Measurements from ENCODE around the gene SAT1.

The SAT1 gene

DNA sequence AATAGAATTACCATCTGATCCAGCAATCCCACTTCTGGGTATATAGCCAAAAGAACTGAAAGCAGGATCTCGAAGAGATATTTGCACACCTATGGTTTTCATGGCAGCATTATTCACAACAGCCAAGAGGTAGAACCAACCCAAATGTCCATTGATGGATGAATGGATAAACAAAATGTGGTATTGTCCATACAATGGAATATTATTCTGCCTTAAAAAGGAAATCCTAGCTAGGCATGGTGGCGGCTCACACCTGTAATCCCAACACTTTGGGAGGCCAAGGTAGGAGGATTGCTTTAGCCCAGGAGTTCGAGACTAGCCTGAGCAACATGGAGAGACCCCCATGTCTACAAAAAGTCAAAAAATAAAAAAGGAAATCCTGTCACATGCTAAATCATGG is 27.3 kb downstream of the SAT1 start:
- no peak for DNase-seq (ENCODE audit: low read depth, low spot score)

DNA sequence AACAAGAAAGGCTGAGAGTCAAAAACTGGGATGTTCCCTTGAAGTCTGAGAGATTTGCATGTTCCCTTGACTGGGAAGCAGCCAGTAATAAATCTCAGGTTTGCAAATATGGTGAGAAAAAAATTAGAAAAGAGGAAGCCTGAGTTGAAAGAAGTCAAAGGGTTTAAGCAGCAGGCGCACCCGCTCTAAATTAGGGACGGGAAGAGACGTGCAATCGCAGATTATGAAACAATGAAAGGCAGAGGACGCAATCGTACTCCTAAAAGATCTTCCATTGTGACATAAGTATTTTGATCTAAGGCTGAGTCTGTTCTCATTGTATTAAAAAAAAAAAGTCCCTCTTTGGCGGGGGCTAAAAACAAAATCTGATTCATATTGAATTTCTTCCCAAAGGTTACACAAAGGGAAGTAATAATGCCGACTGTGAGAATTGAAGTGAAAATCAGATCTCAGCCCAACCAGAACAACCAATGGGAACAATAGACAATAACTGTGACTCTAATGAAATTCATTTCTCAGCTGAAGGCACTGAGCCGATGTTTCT is 28.2 kb downstream of the SAT1 start:
- DNase-seq (ENCODE audit: low read depth, low spot score): no peak

DNA sequence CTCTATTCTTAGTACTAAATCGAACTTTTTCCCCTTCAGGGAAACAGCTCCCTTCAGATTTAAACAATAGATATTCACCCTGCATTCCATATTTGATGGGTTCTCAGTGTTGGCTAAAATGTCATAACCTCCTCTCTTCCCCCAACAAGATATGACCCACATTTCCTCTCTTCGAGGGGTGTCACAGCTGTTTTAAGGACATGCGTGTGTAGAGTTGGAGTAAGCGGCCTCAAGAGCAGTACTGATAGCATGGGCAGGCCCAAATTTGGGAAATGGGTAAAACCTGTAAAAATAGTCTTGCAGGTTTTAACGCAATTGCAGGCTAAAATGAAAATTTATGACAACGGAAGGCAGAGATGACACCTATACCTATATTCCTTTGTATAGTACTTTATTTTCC is 28.7 kb downstream of the SAT1 start:
- no peak for DNase-seq (ENCODE audit: low read depth, low spot score)

DNA sequence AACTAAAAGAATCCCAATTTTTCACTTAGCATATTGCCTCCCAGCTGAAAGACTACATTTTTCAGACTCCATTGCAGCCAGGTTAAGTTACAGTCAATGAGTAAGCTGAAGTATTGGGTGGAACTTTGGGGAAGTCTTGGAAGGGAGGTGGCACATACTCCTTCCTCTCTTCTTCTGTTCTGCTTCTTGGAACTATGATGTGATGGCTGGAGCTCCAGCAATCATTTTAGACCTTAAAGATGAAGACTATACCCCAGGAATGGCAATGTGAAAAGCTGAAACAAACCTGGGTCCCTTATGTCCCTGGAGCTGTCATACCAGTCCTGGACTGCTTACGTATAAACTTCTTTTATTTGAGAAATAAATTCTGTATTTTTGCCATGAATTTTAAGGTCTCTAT is 30.8 kb downstream of the SAT1 start:
- DNase-seq (ENCODE audit: low read depth, low spot score): no peak

DNA sequence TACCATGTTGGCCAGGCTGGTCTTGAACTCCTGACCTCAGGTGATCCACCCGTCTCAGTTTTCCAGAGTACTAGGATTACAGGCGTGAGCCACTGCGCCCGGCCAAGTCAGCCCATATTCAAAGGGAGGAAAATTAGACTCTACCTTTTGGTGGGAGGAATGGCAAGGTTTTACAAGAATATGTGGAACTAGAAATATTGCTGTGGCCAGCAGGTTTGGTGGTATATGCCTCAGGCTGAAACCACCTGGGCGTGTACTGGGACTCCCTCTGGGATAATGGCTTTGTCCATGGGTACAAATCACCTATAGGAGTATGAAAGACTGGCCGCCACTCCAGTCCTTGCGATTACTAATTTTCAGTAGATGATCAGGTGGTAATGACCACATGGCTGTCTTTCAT is 32.4 kb downstream of the SAT1 start:
- no peak for DNase-seq (ENCODE audit: low read depth, low spot score)

DNA sequence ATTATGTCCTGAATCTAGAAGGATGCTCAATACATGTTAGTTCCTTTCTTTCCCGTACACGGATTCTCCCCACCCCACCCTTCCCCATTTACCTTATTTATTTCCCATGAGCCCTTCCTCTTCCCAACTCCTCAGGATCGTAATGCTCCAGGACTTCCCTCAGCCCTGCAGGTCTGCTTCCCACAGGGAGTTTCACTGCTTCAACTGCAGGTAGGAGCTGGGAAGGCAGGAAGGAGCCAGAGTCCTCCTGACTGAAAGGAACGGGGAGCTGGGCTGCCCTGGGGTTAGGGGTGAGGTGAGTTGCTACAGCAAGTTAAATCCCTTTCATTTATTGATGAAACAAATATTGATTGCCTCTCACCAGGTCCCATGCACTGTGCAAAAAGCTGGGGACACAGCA is 33.2 kb downstream of the SAT1 start:
- DNase-seq (ENCODE audit: low read depth, low spot score): no peak

DNA sequence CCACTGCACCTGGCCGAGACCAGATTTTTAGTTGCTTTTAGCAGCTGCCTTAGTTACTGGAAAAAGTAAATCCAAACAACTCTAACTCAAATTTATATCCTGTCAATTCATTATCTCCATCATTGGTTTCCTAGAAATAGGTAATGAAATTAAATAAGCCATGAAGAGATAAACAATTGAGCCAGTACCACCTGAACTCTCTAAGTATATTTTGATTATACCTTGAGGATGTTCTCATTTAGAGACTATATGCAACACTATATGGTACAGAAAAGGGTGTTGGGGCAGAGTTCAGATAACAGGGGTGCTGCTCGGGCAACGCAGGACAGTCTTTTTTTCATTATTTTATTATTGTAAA is 35.0 kb downstream of the SAT1 start:
- DNase-seq (ENCODE audit: low read depth, low spot score): no peak

DNA sequence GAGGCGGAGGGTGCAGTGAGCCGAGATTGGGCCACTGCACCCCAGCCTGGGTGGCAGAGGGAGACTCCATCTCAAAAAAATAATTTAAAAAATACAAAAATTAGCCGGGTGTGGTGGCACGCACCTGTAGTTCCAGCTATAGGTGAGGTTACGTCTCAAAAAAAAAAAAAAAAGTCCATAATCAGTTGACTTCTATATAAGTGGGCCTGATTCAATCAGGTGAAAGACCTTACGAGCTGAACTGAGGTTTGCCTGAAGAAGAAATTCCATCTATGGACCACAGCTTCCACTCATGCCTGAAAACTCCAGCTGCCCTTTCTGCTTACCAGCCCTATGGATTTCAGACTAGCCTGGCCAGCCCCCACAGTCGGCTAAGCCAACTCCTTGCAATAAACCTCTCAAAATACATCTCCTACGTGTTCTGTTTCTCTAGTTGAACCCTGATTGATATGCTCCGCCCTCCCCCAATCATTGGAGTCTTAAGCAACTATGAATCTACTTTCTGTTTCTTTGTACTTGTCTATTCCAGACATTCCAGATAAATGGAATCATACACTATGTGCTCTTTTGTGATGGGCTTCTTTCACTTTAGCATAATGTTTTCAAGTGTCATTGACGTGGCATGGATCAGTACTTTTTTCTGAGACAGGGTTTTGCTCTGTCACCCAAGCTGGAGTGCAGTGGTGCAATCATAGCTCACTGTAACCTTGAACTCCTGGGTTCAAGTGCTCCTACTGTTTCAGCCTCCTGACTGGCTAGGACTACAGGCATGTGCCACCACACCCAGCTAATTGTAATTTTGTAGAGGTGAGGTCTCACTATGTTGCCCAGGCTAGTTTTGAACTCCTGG is 36.6 kb downstream of the SAT1 start:
- no peak for DNase-seq (ENCODE audit: low read depth, low spot score)

DNA sequence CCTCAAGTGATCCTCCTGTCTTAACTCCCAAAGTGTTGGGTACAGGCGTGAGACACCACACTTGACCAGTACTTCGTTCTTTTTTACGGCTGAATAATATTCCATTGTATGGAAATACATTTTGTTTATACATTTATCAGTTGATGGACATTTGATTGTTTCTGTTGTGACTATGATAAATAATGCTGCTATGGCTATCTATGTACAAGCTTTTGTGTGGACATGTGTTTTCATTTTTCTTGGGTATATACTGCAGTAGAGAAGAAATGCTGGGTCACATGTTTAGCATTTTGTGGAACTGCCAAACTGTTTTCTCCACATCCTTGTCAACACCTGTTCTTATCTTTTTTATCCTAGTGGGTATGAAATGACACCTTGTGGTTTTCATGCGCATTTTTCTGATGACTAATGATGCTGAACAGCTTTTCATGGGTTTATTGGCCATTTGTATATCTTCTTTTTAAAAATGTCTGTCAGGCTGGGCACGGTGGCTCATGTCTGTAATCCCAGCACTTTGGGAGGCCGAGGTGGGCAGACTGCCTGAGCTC is 37.3 kb downstream of the SAT1 start:
- DNase-seq (ENCODE audit: low read depth, low spot score): no peak

DNA sequence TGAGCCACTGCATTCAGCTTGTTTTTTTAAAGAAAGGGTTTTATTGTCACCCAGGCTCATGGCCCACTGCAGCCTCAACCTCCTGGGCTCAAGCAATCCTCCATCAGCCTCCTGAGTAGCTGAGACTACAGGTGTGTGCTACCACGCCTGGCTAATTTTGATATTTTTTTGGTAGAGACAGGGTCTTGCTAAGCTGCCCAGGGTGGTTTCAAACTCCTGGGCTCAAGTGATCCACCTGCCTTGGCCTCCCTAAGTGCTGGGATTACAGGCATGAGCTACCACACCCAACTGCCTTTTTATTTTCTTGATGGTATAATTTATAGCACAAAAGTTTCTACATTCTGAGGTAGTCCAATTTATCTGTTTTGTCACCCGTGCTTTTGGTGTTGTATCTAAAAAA is 38.9 kb downstream of the SAT1 start:
- DNase-seq (ENCODE audit: low read depth, low spot score): no peak

DNA sequence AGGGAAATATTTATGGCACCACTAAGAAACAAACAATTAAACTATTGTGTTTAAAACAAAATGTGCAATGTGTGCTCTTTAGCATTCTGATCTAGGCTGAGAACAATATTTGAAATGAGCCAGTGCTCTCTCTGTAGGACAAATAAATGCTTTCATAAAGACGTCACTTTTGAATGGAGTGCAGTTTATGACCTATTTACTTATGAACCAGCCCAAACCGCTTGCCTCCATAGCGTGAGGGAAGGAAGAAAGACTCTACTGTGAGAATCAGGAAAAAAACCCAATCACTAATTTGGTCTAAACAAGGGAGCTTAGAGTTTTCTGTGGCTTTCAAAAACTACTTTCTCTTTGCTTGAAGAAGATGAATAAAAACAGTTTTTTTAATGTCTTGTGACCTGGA is 39.4 kb downstream of the SAT1 start:
- no peak for DNase-seq (ENCODE audit: low read depth, low spot score)

DNA sequence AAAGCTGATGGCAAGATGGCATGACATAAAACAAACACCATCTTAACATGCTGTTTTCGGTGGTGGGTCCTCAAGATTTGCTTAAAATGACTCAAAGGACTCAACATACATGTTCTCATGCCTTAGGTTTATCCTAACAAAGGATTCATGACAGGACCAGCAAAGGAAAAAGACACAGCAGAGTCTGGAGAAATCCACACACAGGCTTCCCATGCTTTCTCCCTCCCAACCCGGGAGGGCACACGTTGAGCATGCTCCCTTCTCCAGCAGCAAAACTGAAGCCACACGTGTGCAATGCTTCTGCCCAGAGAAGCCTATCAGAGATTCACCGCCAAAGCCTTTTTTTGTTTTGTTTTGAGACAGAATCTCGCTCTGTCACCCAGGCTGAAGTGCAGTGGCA is 39.9 kb downstream of the SAT1 start:
- no peak for DNase-seq (ENCODE audit: low read depth, low spot score)

DNA sequence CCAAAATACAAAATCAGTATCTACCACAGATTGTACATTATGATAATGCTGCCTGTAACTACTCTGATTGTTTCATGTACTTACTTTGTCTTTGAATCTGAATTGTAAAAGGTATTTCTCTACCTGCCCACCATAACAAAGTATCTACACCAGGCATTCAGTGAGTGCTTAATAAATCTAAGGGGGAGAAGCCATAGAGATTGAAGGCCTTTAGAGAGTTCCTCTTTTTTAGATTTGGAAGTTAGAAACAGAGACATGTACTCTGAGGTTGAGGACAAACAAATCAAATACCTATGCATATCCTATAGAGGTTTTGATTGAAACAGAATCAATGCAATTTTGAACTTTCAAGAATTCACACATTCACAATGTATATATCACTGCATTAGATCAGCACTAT is 42.7 kb downstream of the SAT1 start:
- DNase-seq (ENCODE audit: low read depth, low spot score): no peak

DNA sequence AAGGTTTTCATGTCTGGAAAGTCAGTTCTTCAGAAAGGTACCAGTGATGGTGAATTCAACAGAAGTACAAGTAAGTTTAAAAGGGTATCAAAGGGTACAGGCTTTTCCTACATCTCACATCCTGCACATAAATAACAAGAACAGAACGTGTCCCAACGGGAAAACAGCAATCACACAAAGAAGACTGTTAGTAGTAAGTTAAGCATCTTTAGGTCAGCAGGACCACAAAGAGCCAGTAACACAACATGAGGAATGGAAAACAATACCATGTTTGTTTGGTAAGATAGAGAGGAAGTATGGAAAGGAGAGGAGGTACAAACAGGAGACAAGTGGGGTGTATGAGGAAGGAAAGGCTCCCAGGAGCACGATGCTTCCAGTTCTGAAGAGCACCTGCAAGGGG is 43.2 kb downstream of the SAT1 start:
- DNase-seq (ENCODE audit: low read depth, low spot score): no peak

DNA sequence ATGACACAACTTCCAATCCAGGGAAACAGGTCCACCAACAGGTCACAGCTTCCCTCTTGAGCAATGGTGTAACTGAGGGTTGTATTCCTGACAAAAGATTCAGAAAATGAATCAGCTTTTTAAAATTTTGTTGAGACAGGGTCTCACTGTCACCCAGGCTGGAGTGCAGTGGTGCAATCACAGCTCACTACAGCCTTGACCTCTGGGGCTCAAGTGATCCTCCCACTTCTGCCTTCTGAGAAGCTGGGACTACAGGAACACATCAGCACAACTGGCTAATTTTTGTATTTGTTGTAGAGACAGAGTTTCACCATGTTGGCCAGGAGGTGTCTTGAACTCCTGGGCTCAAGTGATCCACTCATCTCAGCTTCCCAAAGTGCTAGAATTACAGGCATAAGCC is 43.7 kb downstream of the SAT1 start:
- DNase-seq (ENCODE audit: low read depth, low spot score): no peak

DNA sequence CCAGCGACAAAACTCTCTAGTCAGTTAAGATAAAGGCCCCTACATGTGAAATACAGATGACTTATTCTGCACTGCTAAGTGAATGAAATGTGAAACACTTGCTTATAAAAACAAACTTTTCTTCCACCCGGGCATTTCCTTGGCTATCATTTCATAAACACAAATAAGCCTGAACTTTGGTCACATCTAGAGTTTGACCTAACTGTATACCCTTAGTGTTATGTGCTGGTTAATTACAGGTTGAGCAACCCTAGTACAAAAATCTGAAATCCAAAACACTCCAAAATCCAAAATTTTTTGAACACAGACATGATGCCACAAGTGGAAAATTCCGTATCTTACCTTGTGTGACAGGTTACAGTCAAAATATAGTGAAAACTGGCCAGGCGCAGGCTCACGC is 45.9 kb downstream of the SAT1 start:
- no peak for DNase-seq (ENCODE audit: low read depth, low spot score)

DNA sequence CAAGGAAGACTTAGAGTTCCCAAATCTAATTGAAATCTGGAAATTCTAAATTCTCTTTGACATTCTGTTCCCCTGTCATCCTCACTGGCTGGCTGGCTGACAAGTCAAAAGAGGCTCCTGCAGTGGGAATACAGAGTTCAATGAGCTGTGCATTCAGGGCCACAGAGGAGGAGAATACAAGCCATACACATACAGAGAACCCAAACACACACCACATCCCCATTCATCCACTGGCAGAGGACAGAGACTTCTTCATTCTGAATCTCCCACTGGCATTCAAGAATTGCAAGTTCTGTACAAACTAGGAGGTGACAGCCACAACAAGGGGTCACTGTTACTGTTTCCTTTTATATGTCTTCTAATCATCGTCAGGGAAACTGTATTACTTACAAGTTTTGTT is 49.7 kb downstream of the SAT1 start:
- DNase-seq (ENCODE audit: low read depth, low spot score): no peak
